C4-2B (cell line): Measurements from ENCODE around the gene RAB4A.

Experiments
- CTCF ChIP-seq: fragments of 450-650 bp; conservative IDR thresholded peaks from 2 replicates; pipeline ENCODE4 v1.5.1; 2017; ENCODE audit warnings: mild to moderate bottlenecking
- ZFX ChIP-seq: fragments of 450-650 bp; IDR thresholded peaks from 2 replicates; pipeline ENCODE4 v1.6.1; 2017

DNA sequence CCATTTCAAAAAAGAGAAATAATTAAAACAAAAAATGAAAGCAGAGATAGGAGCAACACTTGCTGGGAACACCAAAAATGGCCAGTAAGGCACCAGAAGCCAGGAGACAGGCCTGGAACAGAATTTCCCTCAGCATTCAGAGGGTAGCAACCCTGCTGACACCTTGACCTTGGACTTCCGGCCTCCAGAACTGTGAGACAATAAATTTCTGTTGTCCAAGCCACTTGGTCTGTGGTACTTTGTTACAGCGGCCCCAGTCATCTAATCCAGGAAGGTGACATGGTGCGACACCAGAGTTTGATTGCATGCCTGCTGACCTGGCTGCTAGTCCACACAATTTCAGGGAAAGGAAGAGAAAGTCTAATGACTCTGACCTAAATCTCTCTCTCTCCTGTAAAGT lies 10.6 kb upstream of the RAB4A start:
- TF ChIP-seq CTCF: no peak
- no peak for TF ChIP-seq ZFX
